ENCODE results near the gene ANXA3.

ANXA3 gene

GRCh38 chr4:78644063-78644691 is 92.6 kb downstream of the ANXA3 start:
- no peak overlapping the region for H2AFZ ChIP-seq (ENCODE audit: low read depth)
- no peaks in the 10 kb centered on the region for H3K79me2 ChIP-seq (ENCODE audit: insufficient read depth, low read depth)
- no peaks in the 10 kb centered on the region for H3K36me3 ChIP-seq (ENCODE audit: insufficient read depth)
- H3K27me3 ChIP-seq (ENCODE audit: insufficient read depth, low read depth), result no peaks in the 10 kb centered on the region
- no peak overlapping the region for H3K9ac ChIP-seq
- no peak for TF ChIP-seq CTCF (conservative IDR thresholded peaks at IDR 0.05; ENCODE audit: low read depth, low read length)
- no peak overlapping the region for H3K4me3 ChIP-seq (IDR thresholded peaks at IDR 0.05; ENCODE audit: insufficient read depth, low read depth, low read length)
- no peaks in the 10 kb centered on the region for H4K20me1 ChIP-seq (ENCODE audit: insufficient read depth)
- H3K4me2 ChIP-seq, result no peak overlapping the region
- H3K4me1 ChIP-seq (ENCODE audit: low read depth, poor library complexity, severe bottlenecking), result peaks cover 68% of the 10 kb centered on the region
- H3K27ac ChIP-seq, result no peak overlapping the region

- no peak overlapping the region for H2AFZ ChIP-seq (ENCODE audit: low read depth)
Measured at GRCh38 chr4:78644744-78645330, 93.3 kb downstream of the ANXA3 start.

GRCh38 chr4:78645853-78646757 is 94.5 kb downstream of the ANXA3 start:
- Histone ChIP-seq H3K4me1 (ENCODE audit: low read depth, poor library complexity, severe bottlenecking) (peaks cover 50% of the 10 kb centered on the region), H3K4me2 (no peak overlapping the region), H3K9ac (no peak overlapping the region), H3K4me3 (IDR thresholded peaks at IDR 0.05; ENCODE audit: insufficient read depth, low read depth, low read length) (no peak overlapping the region), H3K27me3 (ENCODE audit: insufficient read depth, low read depth) (no peaks in the 10 kb centered on the region), H4K20me1 (ENCODE audit: insufficient read depth) (no peaks in the 10 kb centered on the region), H2AFZ (ENCODE audit: low read depth) (no peak overlapping the region), H3K27ac (no peak overlapping the region), H3K36me3 (ENCODE audit: insufficient read depth) (no peaks in the 10 kb centered on the region), H3K79me2 (ENCODE audit: insufficient read depth, low read depth) (no peaks in the 10 kb centered on the region)
- TF ChIP-seq CTCF (conservative IDR thresholded peaks at IDR 0.05; ENCODE audit: low read depth, low read length), result no peak

More at GRCh38 chr4:78644744-78645330, 93.3 kb downstream of the ANXA3 start:
- no peaks in the 10 kb centered on the region for H3K27me3 ChIP-seq (ENCODE audit: insufficient read depth, low read depth)
- no peak overlapping the region for H3K4me2 ChIP-seq
- TF ChIP-seq CTCF (conservative IDR thresholded peaks at IDR 0.05; ENCODE audit: low read depth, low read length), result peak; percentile 79
- H3K4me1 ChIP-seq (ENCODE audit: low read depth, poor library complexity, severe bottlenecking), result peaks cover 61% of the 10 kb centered on the region
- no peak overlapping the region for H3K27ac ChIP-seq
- H3K4me3 ChIP-seq (IDR thresholded peaks at IDR 0.05; ENCODE audit: insufficient read depth, low read depth, low read length), result no peak overlapping the region
- H4K20me1 ChIP-seq (ENCODE audit: insufficient read depth), result no peaks in the 10 kb centered on the region
- no peaks in the 10 kb centered on the region for H3K79me2 ChIP-seq (ENCODE audit: insufficient read depth, low read depth)
- no peak overlapping the region for H3K9ac ChIP-seq
- no peaks in the 10 kb centered on the region for H3K36me3 ChIP-seq (ENCODE audit: insufficient read depth)

- Histone ChIP-seq H3K4me2 (no peak overlapping the region), H4K20me1 (ENCODE audit: insufficient read depth) (no peaks in the 10 kb centered on the region), H2AFZ (ENCODE audit: low read depth) (no peak overlapping the region), H3K4me1 (ENCODE audit: low read depth, poor library complexity, severe bottlenecking) (peaks cover 39% of the 10 kb centered on the region), H3K4me3 (IDR thresholded peaks at IDR 0.05; ENCODE audit: insufficient read depth, low read depth, low read length) (no peak overlapping the region), H3K9ac (no peak overlapping the region), H3K36me3 (ENCODE audit: insufficient read depth) (no peaks in the 10 kb centered on the region), H3K27me3 (ENCODE audit: insufficient read depth, low read depth) (no peaks in the 10 kb centered on the region), H3K27ac (no peak overlapping the region), H3K79me2 (ENCODE audit: insufficient read depth, low read depth) (no peaks in the 10 kb centered on the region)
- TF ChIP-seq CTCF (conservative IDR thresholded peaks at IDR 0.05; ENCODE audit: low read depth, low read length), result no peak
Measured at GRCh38 chr4:78647272-78647671, 95.7 kb downstream of the ANXA3 start.
